ENCODE results near the gene SLC37A3. TPM values are rescaled to one million over a fixed set of nuclear protein-coding genes. Genes with fewer than 3 reads are reported as not detected.

SLC37A3 gene
- total RNA-seq, 1 donor from 2014 or later, result 72.7 TPM

- no peak for TF ChIP-seq CTCF (IDR thresholded peaks at IDR 0.05)
- H3K9me3 Mint-ChIP-seq (ENCODE audit: unreplicated experiment), result no peaks in the 10 kb centered on the region
- H3K36me3 Mint-ChIP-seq (ENCODE audit: unreplicated experiment), result peaks cover 27% of the 10 kb centered on the region
- no peak overlapping the region for H3K27ac Mint-ChIP-seq (ENCODE audit: unreplicated experiment)
- no peak overlapping the region for H3K4me3 Mint-ChIP-seq (ENCODE audit: unreplicated experiment)
- no peak for DNase-seq (ENCODE audit: extremely low spot score, unreplicated experiment)
- H3K4me1 Mint-ChIP-seq (ENCODE audit: unreplicated experiment), result no peaks in the 10 kb centered on the region
- H3K27me3 Mint-ChIP-seq (ENCODE audit: unreplicated experiment), result no peaks in the 10 kb centered on the region
Observed at GRCh38 chr7:140334341-140335057, 63.8 kb downstream of the SLC37A3 start.

- Mint-ChIP-seq H3K36me3 (ENCODE audit: unreplicated experiment) (peaks cover 27% of the 10 kb centered on the region), H3K27ac (ENCODE audit: unreplicated experiment) (no peak overlapping the region), H3K27me3 (ENCODE audit: unreplicated experiment) (no peaks in the 10 kb centered on the region), H3K4me3 (ENCODE audit: unreplicated experiment) (no peak overlapping the region), H3K9me3 (ENCODE audit: unreplicated experiment) (no peaks in the 10 kb centered on the region), H3K4me1 (ENCODE audit: unreplicated experiment) (no peaks in the 10 kb centered on the region)
- DNase-seq (ENCODE audit: extremely low spot score, unreplicated experiment), result no peak
- no peak for TF ChIP-seq CTCF (IDR thresholded peaks at IDR 0.05)
Observed at GRCh38 chr7:140333686-140334085, 64.6 kb downstream of the SLC37A3 start.

- no peak for TF ChIP-seq CTCF (IDR thresholded peaks at IDR 0.05)
- Mint-ChIP-seq H3K27me3 (ENCODE audit: unreplicated experiment) (no peaks in the 10 kb centered on the region), H3K36me3 (ENCODE audit: unreplicated experiment) (peaks cover 27% of the 10 kb centered on the region), H3K4me1 (ENCODE audit: unreplicated experiment) (no peaks in the 10 kb centered on the region), H3K4me3 (ENCODE audit: unreplicated experiment) (no peak overlapping the region), H3K27ac (ENCODE audit: unreplicated experiment) (no peak overlapping the region), H3K9me3 (ENCODE audit: unreplicated experiment) (no peaks in the 10 kb centered on the region)
- DNase-seq (ENCODE audit: extremely low spot score, unreplicated experiment), result no peak
Observed at GRCh38 chr7:140333223-140333622, 65.1 kb downstream of the SLC37A3 start.

GRCh38 chr7:140330595-140330994 lies 67.7 kb downstream of the SLC37A3 start:
- peaks cover 27% of the 10 kb centered on the region for H3K36me3 Mint-ChIP-seq (ENCODE audit: unreplicated experiment)
- H3K27ac Mint-ChIP-seq (ENCODE audit: unreplicated experiment), result no peak overlapping the region
- no peak overlapping the region for H3K4me3 Mint-ChIP-seq (ENCODE audit: unreplicated experiment)
- DNase-seq (ENCODE audit: extremely low spot score, unreplicated experiment), result no peak
- H3K9me3 Mint-ChIP-seq (ENCODE audit: unreplicated experiment), result no peaks in the 10 kb centered on the region
- TF ChIP-seq CTCF (IDR thresholded peaks at IDR 0.05), result no peak
- no peaks in the 10 kb centered on the region for H3K27me3 Mint-ChIP-seq (ENCODE audit: unreplicated experiment)
- H3K4me1 Mint-ChIP-seq (ENCODE audit: unreplicated experiment), result no peaks in the 10 kb centered on the region

- no peak overlapping the region for H3K4me3 Mint-ChIP-seq (ENCODE audit: unreplicated experiment)
- DNase-seq (ENCODE audit: extremely low spot score, unreplicated experiment), result no peak
- H3K27ac Mint-ChIP-seq (ENCODE audit: unreplicated experiment), result no peak overlapping the region
Observed at GRCh38 chr7:140330128-140330527, 68.2 kb downstream of the SLC37A3 start.

More at GRCh38 chr7:140330128-140330527, 68.2 kb downstream of the SLC37A3 start:
- Mint-ChIP-seq H3K4me1 (ENCODE audit: unreplicated experiment) (no peaks in the 10 kb centered on the region), H3K27me3 (ENCODE audit: unreplicated experiment) (no peaks in the 10 kb centered on the region), H3K9me3 (ENCODE audit: unreplicated experiment) (no peaks in the 10 kb centered on the region), H3K36me3 (ENCODE audit: unreplicated experiment) (peaks cover 26% of the 10 kb centered on the region)
- TF ChIP-seq CTCF (IDR thresholded peaks at IDR 0.05), result no peak
